Measurements from ENCODE around the gene PTCD1. TPM values are rescaled to one million over a fixed set of nuclear protein-coding genes. Genes with fewer than 3 reads are reported as not detected.

Gene PTCD1
- total and polyA plus RNA-seq, 4 donors = 2.8 to 6.8 (median 3.9) TPM

GRCh38 chr7:99457650-99458493, 19.3 kb upstream of the PTCD1 start:
- ATAC-seq (ENCODE audit: insufficient read depth, low FRiP score) (no peak), DNase-seq (no peak)
- TF ChIP-seq, protein P1, sequence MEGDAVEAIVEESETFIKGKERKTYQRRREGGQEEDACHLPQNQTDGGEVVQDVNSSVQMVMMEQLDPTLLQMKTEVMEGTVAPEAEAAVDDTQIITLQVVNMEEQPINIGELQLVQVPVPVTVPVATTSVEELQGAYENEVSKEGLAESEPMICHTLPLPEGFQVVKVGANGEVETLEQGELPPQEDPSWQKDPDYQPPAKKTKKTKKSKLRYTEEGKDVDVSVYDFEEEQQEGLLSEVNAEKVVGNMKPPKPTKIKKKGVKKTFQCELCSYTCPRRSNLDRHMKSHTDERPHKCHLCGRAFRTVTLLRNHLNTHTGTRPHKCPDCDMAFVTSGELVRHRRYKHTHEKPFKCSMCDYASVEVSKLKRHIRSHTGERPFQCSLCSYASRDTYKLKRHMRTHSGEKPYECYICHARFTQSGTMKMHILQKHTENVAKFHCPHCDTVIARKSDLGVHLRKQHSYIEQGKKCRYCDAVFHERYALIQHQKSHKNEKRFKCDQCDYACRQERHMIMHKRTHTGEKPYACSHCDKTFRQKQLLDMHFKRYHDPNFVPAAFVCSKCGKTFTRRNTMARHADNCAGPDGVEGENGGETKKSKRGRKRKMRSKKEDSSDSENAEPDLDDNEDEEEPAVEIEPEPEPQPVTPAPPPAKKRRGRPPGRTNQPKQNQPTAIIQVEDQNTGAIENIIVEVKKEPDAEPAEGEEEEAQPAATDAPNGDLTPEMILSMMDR (IDR thresholded peaks at IDR 0.05; ENCODE audit: control extremely low read depth, extremely low read depth) = no peak
- Histone ChIP-seq H3K27me3 (ENCODE audit: control insufficient read depth in 3 of 3, insufficient read depth in 3 of 3, low read length in 2 of 3) (no peaks in the 10 kb centered on the region), H3K27ac (ENCODE audit: low read depth in 1 of 2, low read length in 1 of 2) (no peak overlapping the region), H3K4me1 (ENCODE audit: control insufficient read depth in 5 of 5, insufficient read depth in 5 of 5, low read length in 5 of 5) (peaks cover 0 to 5% (median 0%) of the 10 kb centered on the region in 5 donors), H3K4me3 (no peak overlapping the region), H3K9me3 (ENCODE audit: control insufficient read depth in 4 of 4, insufficient read depth in 3 of 4, low read length in 3 of 4) (no peaks in the 10 kb centered on the region), H3K9ac (ENCODE audit: insufficient read depth in 1 of 2, low read length in 2 of 2) (no peak overlapping the region), H3K36me3 (ENCODE audit: control insufficient read depth in 4 of 4, insufficient read depth in 4 of 4, low read length in 4 of 4) (peaks cover 3 to 59% (median 41%) of the 10 kb centered on the region in 4 donors)
- 87 to 93% methylated on average over 26 of the region's 26 CpGs for WGBS, 2 donors

GRCh38 chr7:99457050-99457649, 18.6 kb upstream of the PTCD1 start:
- Histone ChIP-seq H3K9me3 (ENCODE audit: control insufficient read depth in 4 of 4, insufficient read depth in 3 of 4, low read length in 3 of 4) (no peaks in the 10 kb centered on the region), H3K9ac (ENCODE audit: insufficient read depth in 1 of 2, low read length in 2 of 2) (no peak overlapping the region), H3K27ac (ENCODE audit: low read depth in 1 of 2, low read length in 1 of 2) (no peak overlapping the region), H3K36me3 (ENCODE audit: control insufficient read depth in 4 of 4, insufficient read depth in 4 of 4, low read length in 4 of 4) (peaks cover 3 to 66% (median 41%) of the 10 kb centered on the region in 4 donors), H3K4me1 (ENCODE audit: control insufficient read depth in 5 of 5, insufficient read depth in 5 of 5, low read length in 5 of 5) (peaks cover 0 to 5% (median 0%) of the 10 kb centered on the region in 5 donors), H3K4me3 (no peak overlapping the region), H3K27me3 (ENCODE audit: control insufficient read depth in 3 of 3, insufficient read depth in 3 of 3, low read length in 2 of 3) (no peaks in the 10 kb centered on the region)
- DNase-seq = no peak
- 90 to 91% methylated on average over 6 of the region's 6 CpGs for WGBS, 2 donors
- no peak for ATAC-seq (ENCODE audit: insufficient read depth, low FRiP score)
- TF ChIP-seq, protein P1 (IDR thresholded peaks at IDR 0.05; ENCODE audit: control extremely low read depth, extremely low read depth) = no peak

DNA sequence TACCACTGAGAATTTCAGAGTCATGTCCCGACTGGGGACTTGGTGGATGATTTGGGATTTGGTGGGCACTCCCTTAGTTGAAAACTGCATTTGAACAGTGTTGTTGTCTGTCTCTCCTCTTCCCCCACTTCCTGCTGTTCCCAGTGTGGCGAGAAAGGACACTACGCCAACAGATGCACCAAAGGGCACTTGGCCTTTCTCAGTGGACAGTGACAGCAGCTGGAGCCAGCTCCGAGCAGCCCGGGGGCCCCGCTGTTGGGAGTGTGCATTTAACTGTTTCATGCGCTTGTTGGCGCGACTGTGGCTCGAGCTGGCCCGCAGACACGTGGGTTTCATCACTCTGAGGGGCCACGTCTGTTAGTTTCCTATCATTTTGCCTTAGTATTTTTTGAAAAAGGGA, 17.7 kb upstream of the PTCD1 start:
- ATAC-seq (ENCODE audit: insufficient read depth, low FRiP score) = no peak
- 78 to 79% methylated on average over 13 of the region's 13 CpGs for WGBS, 2 donors

More for the DNA sequence above, 17.7 kb upstream of the PTCD1 start:
- TF ChIP-seq, protein P1 (IDR thresholded peaks at IDR 0.05; ENCODE audit: control extremely low read depth, extremely low read depth) = no peak
- Histone ChIP-seq H3K27ac (ENCODE audit: low read depth in 1 of 2, low read length in 1 of 2) (no peak overlapping the region), H3K27me3 (ENCODE audit: control insufficient read depth in 3 of 3, insufficient read depth in 3 of 3, low read length in 2 of 3) (no peaks in the 10 kb centered on the region), H3K36me3 (ENCODE audit: control insufficient read depth in 4 of 4, insufficient read depth in 4 of 4, low read length in 4 of 4) (peaks cover 3 to 72% (median 44%) of the 10 kb centered on the region in 4 donors), H3K4me3 (no peak overlapping the region), H3K4me1 (ENCODE audit: control insufficient read depth in 5 of 5, insufficient read depth in 5 of 5, low read length in 5 of 5) (peaks cover 0 to 2% (median 0%) of the 10 kb centered on the region in 5 donors), H3K9me3 (ENCODE audit: control insufficient read depth in 4 of 4, insufficient read depth in 3 of 4, low read length in 3 of 4) (no peaks in the 10 kb centered on the region), H3K9ac (ENCODE audit: insufficient read depth in 1 of 2, low read length in 2 of 2) (no peak overlapping the region)
- DNase-seq = no peak

All from lung (tissue), 12 donors.